ENCODE data around the gene CDC42BPB. TPM values are rescaled to one million over a fixed set of nuclear protein-coding genes. Genes with fewer than 3 reads are reported as not detected.
A peak's percentile ranks its signal among the peaks of the same experiment; 100 is the strongest.

Gene CDC42BPB
- total RNA-seq, 1 experiment from 2014 or later: 103 TPM

DNA sequence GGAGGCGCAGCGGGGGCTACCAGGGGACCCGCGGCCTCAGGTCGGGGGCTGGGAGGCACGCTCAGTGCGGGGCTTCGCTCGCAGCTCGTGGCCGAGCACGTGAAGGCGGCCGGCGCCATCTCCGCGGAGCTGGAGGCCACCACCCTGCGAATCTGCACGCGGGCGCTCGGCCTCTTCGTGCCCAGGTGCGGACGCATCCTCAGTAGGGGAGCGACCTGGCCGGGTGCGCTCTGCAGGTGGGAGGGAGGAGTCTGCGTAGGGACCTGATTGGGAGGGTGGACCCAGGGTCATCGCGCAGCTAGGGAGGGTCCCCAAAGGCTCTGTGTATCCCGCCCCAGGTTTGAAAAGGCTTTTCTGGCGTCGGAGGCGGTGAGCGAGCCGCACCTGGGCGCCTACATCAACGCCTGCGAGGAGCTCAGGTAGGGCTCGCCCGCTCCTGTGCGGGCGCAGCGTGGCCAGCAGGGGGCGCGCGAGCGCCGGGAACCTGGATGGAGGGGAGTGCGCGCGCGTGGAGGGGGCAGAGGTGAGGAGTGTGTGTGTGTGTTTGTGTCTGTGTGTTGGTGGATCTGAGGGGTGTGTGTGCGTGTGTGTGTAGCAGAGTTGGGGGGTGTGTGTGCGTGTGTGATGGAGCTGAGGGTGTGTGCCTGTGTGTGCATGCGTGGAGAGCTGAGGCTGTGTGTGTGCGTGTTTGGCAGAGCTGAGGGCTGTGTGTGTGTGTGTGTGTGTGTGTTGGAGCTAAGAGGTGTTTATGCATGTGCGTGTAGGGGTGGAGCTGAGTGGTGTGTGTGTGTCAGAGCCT, 47.5 kb upstream of the CDC42BPB start:
- Histone ChIP-seq H3K14ac (ENCODE audit: insufficient read depth, low read length) (0 out of 2 replicates have a peak overlapping the region, but pooled peaks have one; percentile 37), H3K27ac (ENCODE audit: insufficient read length, low read depth, low read length) (no peak overlapping the region), H3K56ac (ENCODE audit: insufficient read length, low read depth, low read length) (no peak overlapping the region), H3K79me2 (ENCODE audit: insufficient read depth, low read length) (no peaks in the 10 kb centered on the region), H3K18ac (ENCODE audit: insufficient read length, low read depth, low read length) (peak overlapping the region; percentile 31), H3K4me1 (ENCODE audit: insufficient read depth, low read length) (no peaks in the 10 kb centered on the region; the same call in 1 of the 2 replicates), H3K4me2 (ENCODE audit: insufficient read depth, insufficient read length, low read length) (no peak overlapping the region), H2BK15ac (ENCODE audit: low read depth, low read length) (no peak overlapping the region), H3K23ac (ENCODE audit: insufficient read length, low read depth, low read length) (no peak overlapping the region), H2BK5ac (ENCODE audit: insufficient read length, low read length) (no peak overlapping the region), H2AK5ac (ENCODE audit: insufficient read length, low read length) (no peak overlapping the region), H3K9ac (ENCODE audit: extremely low read depth, insufficient read length, low read length) (no peak overlapping the region), H4K20me1 (ENCODE audit: control insufficient read depth, insufficient read depth, insufficient read length) (no peaks in the 10 kb centered on the region), H3T11ph (ENCODE audit: low read length) (no peak overlapping the region), H3K9me3 (ENCODE audit: control insufficient read depth, low read depth, low read length) (no peaks in the 10 kb centered on the region), H4K5ac (ENCODE audit: insufficient read length, low read depth, low read length) (no peak overlapping the region), H2BK120ac (ENCODE audit: low read depth, low read length, poor library complexity, severe bottlenecking) (no peak overlapping the region), H3K79me1 (ENCODE audit: insufficient read depth, low read depth, low read length, poor library complexity, severe bottlenecking) (no peaks in the 10 kb centered on the region), H4K8ac (replicated peaks; ENCODE audit: insufficient read length, low read depth, low read length) (no peak overlapping the region), H3K27me3 (ENCODE audit: insufficient read depth, low read length) (no peaks in the 10 kb centered on the region), H3K23me2 (ENCODE audit: insufficient read length, low read depth, low read length, poor library complexity, severe bottlenecking) (peaks cover under 1% of the 10 kb centered on the region), H4K91ac (ENCODE audit: insufficient read length, low read depth, low read length) (no peak overlapping the region), H3K4ac (ENCODE audit: low read depth, low read length) (no peak overlapping the region), H2AFZ (ENCODE audit: low read length) (no peak overlapping the region), H2BK20ac (ENCODE audit: low read depth, low read length, poor library complexity, severe bottlenecking) (no peak overlapping the region), H2BK12ac (ENCODE audit: insufficient read length, low read depth, low read length) (no peak overlapping the region)
- H3K27me3 Mint-ChIP-seq (ENCODE audit: low read depth): peaks cover 34% of the 10 kb centered on the region
- peak overlapping the region in 1 of 2 experiments; percentile 65; a peak in 4 of 5 replicates for H3K4me3 Mint-ChIP-seq
- TF ChIP-seq, protein P1, sequence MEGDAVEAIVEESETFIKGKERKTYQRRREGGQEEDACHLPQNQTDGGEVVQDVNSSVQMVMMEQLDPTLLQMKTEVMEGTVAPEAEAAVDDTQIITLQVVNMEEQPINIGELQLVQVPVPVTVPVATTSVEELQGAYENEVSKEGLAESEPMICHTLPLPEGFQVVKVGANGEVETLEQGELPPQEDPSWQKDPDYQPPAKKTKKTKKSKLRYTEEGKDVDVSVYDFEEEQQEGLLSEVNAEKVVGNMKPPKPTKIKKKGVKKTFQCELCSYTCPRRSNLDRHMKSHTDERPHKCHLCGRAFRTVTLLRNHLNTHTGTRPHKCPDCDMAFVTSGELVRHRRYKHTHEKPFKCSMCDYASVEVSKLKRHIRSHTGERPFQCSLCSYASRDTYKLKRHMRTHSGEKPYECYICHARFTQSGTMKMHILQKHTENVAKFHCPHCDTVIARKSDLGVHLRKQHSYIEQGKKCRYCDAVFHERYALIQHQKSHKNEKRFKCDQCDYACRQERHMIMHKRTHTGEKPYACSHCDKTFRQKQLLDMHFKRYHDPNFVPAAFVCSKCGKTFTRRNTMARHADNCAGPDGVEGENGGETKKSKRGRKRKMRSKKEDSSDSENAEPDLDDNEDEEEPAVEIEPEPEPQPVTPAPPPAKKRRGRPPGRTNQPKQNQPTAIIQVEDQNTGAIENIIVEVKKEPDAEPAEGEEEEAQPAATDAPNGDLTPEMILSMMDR (conservative IDR thresholded peaks at IDR 0.05): peak; percentile 95
- H3K36me3 Mint-ChIP-seq (ENCODE audit: insufficient read depth in 1 of 3, low read depth in 3 of 3): no peaks in the 10 kb centered on the region; a peak in 1 of 7 replicates
- WGBS (ENCODE audit: extremely low coverage, insufficient read length, low lambda C conversion rate): no CpG with 5 or more reads among the region's 59 CpGs
- no peak overlapping the region for H3K27ac Mint-ChIP-seq
- DNase-seq: peak; percentile 81
- peaks cover 17 to 33% of the 10 kb centered on the region in 2 experiments for H3K4me1 Mint-ChIP-seq
- H3K9me3 Mint-ChIP-seq: no peaks in the 10 kb centered on the region

Data from H9 (cell line).